CD4-positive, alpha-beta T cell treated with Interferon alpha-2 for 1 hour (primary cell): Measurements from ENCODE around the gene WDR83.

Experiments
- DNase-seq, 2 donors: peaks; one replicate each; pipeline ENCODE4 v3.0.0-alpha.2; 2020 to 2022

WDR83 gene

DNA sequence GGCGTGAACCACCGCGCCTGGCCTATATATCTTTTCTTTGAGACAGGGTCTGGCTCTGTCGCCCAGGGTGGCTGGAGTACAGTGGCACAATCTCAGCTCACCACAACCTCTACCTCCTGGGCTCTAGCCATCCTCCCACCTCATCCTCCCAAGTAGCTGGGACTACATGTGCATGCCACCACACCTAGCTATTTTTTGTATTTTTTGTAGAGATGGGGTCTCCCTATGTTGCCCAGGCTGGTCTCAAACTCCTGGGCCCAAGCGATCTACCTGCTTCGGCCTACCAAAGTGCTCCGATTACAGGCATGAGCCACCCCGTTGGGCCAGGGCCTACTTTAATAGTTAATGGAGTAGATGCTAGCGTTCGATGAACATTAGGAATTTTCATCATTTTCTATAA lies 53.7 kb downstream of the WDR83 start:
- DNase-seq = no peak

DNA sequence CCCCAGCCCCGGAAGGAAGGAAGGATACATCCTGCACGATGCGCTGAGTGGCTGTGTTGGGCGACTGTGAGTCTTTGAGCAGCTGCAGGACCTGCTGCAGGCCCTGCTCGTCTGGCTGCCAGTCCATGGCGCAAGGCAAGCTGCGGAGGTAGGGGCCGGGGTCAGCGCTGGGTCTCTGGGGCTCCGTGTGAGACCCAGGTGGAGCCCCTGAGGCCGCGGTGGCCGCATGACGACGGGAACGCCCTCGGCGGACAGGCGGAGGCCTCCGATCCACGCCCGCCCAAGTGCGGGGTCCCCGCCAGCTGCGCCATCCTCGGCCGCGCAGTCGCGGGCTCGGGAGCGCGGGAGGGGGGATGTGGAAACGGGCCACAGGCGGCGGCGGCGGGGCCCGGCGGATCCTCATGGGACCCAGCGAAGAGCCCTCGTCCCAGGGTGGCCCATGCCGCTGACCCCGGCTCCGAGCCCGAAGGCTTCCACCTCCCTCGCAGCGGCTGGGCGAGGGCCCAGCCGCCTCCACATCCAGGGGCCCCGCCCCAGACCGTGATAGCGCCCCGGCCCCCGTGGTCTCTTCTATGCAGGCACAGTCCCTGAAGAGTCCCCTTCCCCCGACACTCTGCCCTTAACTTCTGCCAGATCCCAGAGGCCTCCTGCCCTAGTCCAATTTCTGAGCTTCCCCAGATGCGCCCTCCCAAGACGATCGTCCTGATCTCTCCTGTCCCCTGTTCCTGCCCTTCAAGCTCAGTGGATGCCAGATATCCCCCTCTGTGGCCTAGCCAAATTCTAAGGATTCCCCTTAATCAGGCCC lies 54.4 kb downstream of the WDR83 start:
- DNase-seq = peak in 1 of 2 donors; percentile 11

DNA sequence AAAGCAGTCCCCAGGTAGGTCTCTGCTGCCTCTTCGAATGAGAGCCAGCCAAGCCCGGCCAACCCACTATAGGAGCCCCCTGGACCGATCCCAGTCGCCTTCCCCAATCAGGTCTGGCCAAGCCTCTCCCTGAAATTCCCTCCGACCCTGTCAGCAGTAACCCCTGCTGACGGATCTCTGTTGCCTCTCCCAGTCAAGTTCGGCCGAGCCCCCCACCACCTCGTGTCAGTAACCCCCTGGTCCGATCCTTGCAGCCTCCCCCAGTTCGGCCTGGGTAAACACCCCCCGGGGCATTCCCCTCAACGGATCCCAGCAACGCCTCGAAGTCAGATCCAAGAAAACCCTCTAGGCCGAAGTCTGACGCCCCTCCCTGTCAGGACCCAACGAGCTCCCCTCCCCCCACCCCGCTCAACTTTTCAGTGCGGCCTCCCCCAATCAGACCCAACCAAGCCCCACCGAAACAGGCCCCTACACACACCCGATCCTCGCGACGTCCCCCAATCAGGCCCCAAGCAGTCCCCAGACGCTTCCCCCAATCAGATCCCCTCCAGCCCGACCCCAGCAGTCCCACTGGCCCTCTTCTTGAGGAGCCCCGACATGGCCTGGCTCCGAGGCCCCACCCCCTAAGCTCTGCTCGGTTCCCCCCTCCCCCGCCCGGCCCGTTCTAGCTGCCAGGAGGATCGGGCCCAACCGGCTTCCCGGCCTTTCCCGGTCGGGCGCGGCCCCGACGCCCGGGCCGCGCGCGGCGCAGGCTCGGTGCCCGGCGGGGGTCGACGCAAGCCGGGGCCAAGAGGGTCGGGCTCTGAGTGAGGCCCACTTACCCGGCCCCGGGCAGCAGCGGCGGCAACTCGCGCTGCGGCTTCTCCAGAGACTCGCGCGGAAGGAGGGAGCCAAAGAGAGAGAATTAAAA lies 55.3 kb downstream of the WDR83 start:
- peak; percentile 55 to 59 for DNase-seq

DNA sequence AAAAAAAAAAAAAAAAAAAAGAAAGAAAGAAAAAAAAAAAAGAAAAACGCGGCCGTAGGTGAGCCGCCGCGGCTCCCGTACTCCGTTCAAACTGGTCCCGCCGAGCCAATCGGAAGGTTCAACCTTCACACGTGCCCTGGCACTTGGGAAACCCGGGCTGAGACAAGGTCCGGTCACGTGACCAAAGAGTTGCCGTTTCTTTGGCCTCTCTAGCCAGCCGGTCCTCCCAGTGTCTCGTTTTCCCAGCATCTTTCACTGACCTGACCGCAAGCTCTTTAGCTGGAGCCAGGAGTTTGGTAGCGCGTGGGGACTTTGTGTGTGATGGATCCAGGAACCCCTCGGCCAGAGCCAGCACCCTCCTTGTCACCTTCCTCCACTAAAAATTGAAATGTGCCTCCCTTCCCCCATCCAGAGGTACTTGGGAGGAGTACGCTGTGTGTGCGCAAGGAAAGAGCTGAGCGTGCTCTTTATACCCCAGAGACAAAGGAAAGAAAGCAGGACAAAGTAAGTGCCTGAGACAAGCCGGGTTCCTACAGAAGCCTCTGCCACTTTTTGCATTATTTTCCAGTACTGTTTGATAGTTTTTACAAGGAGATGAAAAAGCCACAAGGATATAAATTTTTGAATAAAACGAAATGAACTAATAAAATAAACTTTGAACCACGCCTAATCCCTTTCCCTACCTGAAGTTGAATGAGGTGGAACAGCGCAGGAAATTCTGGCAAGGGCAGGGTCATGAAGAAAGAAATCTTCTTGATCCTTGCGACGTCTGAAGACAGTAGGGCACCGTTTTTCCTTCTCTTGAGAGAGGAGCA lies 56.2 kb downstream of the WDR83 start:
- peak; percentile 97 for DNase-seq

DNA sequence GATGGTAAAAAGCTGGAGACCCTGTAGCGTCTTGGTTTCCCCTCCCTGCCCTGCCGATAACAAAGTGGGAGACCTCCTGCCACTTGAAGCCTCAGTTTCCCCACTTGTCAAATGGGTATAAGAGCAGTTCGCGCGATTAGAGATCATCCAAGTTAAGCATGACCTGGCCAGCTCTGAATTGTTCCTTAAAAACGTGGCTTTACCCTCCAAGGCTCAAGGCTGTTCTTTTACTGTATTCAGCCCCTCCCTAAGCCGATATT lies 56.7 kb downstream of the WDR83 start:
- DNase-seq = peak in 1 of 2 donors; percentile 1

DNA sequence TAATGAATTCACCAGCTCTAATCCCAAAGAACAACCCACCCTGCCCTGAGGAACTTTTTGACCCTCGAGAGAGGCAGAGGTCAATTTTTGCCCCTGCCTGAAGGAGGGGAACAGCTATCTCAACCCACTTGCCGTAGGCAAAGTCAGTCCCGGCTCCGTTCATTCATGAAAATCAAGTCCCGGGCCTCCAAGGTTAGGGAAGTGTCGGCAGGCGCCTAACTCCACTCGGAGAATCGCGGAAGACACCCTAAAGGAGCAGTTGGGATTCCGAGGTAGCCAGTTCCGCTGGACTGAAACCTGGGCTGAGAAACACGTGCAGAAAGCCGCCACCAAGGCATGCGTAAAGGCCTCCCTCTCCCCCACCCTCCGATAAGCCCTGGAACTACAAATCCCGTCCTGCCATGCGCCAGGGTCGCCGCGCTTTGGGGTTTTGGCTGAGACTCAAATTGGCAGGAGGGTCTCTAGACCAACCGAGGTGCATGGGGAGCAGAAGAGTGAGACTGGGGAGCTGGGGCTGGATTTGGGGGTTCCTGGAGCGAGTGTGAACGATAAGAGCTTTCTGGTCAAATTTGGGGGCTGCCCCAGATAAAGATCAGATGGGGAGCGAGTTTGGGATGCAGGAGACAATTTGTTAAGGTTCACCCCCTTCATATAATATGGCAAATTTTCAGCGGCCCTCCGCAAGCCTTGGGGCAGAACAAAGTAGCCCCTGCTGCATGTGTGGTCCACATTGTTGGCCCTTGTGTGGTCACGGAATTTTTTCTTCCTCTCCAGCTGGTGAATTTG lies 57.2 kb downstream of the WDR83 start, which contains the start of gene TNPO2:
TNPO2 (minus strand) TSS at position 292 of the 786 bp plus-strand sequence. CDS start 2,955 bp downstream, outside the sequence.
- peak; percentile 59 to 69 for DNase-seq
